ENCODE results near the gene TNFAIP1. TPM values are rescaled to one million over a fixed set of nuclear protein-coding genes. Genes with fewer than 3 reads are reported as not detected.

Gene TNFAIP1
- total RNA-seq, 1 experiment from 2014 or later: 27.5 TPM

DNA sequence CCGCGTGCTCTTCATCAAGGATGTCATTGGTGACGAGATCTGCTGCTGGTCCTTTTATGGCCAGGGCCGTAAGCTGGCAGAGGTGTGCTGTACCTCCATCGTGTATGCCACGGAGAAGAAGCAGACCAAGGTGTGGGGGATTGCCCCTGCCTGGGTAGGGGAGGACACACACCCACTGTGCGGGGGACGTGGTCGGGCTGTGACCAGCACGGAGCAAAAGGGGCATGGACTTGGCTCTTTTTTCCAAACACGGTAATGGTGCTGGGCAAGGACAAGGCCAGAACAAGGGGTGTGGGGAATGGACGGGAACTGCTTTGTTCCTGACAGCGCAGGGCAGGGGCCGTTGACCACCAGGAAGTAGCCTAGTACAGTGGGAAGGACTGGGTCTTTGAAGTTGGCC is 6.8 kb downstream of the TNFAIP1 start:
- Histone ChIP-seq H3K36me3 (ENCODE audit: low read depth, low read length) (peaks cover 10% of the 10 kb centered on the region; the same call in 1 of the 2 replicates), H3K27me3 (ENCODE audit: low read length) (no peaks in the 10 kb centered on the region), H3K9me3 (ENCODE audit: low read length) (no peaks in the 10 kb centered on the region), H3F3A (ENCODE audit: low read length, unreplicated experiment) (peaks cover 6% of the 10 kb centered on the region), H3K9me2 (replicated peaks; ENCODE audit: low read length) (no peaks in the 10 kb centered on the region), H3K79me2 (ENCODE audit: low read length) (peaks cover 21% of the 10 kb centered on the region), H3K4me1 (ENCODE audit: insufficient read depth, low read length) (peaks cover 26% of the 10 kb centered on the region), H3K27ac (ENCODE audit: low read length) (no peak overlapping the region), H4K20me1 (ENCODE audit: low read length) (no peaks in the 10 kb centered on the region), H3K4me3 (ENCODE audit: low read length) (no peak overlapping the region), H2AFZ (ENCODE audit: low read length) (no peak overlapping the region), H3K9ac (ENCODE audit: low read length) (no peak overlapping the region), H3K4me2 (ENCODE audit: low read length) (no peak overlapping the region)
- TF ChIP-seq, protein P1, sequence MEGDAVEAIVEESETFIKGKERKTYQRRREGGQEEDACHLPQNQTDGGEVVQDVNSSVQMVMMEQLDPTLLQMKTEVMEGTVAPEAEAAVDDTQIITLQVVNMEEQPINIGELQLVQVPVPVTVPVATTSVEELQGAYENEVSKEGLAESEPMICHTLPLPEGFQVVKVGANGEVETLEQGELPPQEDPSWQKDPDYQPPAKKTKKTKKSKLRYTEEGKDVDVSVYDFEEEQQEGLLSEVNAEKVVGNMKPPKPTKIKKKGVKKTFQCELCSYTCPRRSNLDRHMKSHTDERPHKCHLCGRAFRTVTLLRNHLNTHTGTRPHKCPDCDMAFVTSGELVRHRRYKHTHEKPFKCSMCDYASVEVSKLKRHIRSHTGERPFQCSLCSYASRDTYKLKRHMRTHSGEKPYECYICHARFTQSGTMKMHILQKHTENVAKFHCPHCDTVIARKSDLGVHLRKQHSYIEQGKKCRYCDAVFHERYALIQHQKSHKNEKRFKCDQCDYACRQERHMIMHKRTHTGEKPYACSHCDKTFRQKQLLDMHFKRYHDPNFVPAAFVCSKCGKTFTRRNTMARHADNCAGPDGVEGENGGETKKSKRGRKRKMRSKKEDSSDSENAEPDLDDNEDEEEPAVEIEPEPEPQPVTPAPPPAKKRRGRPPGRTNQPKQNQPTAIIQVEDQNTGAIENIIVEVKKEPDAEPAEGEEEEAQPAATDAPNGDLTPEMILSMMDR (conservative IDR thresholded peaks at IDR 0.05; ENCODE audit: low read depth, low read length): no peak
- POLR2A ChIA-PET (ENCODE audit: unreplicated experiment): no interaction called here
- DNase-seq (no peak), ATAC-seq (no peak)
- CTCF ChIA-PET: no interaction called here
- intact Hi-C loops (cut with micrococcal nuclease): no loop called here
- no TSS peak for BruUV-seq (replicated peaks)

DNA sequence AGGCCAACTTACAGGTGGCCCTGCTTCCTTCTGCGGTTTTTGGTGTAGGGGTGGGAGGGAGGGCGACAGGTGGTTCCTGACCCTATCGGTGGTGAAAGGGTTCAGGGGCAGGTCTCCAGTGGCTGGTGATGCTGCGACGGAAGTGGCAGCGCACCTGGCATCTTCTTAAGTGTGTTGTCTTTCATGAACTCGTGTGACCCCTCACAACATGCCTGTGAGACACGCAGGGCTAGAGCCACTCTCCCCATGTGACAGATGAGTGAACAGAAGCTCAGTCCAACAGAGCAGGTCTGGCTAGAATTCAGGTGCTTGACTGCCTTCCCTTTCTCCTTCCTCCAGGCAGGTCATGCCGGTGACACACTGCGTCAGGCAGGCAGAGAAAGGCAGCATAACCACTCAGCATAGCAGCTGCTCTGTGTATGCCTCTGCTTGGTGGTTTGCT is 8.0 kb downstream of the TNFAIP1 start:
- BruUV-seq (replicated peaks): no TSS peak
- Histone ChIP-seq H3K79me2 (ENCODE audit: low read length) (peaks cover 9% of the 10 kb centered on the region), H3K36me3 (ENCODE audit: low read depth, low read length) (peaks cover 10% of the 10 kb centered on the region; the same call in 1 of the 2 replicates), H3K4me3 (ENCODE audit: low read length) (no peak overlapping the region), H3K9me2 (replicated peaks; ENCODE audit: low read length) (no peaks in the 10 kb centered on the region), H3K4me1 (ENCODE audit: insufficient read depth, low read length) (peaks cover 28% of the 10 kb centered on the region), H3K4me2 (ENCODE audit: low read length) (no peak overlapping the region), H2AFZ (ENCODE audit: low read length) (no peak overlapping the region), H3K27ac (ENCODE audit: low read length) (no peak overlapping the region), H3K9me3 (ENCODE audit: low read length) (no peaks in the 10 kb centered on the region), H3K9ac (ENCODE audit: low read length) (no peak overlapping the region), H3F3A (ENCODE audit: low read length, unreplicated experiment) (peaks cover 6% of the 10 kb centered on the region), H4K20me1 (ENCODE audit: low read length) (no peaks in the 10 kb centered on the region), H3K27me3 (ENCODE audit: low read length) (no peaks in the 10 kb centered on the region)
- CTCF ChIA-PET: no interaction called here
- ATAC-seq (no peak), DNase-seq (no peak)
- TF ChIP-seq EZH2phosphoT487 (IDR thresholded peaks at IDR 0.05; ENCODE audit: borderline replicate concordance, low read length) (no peak), EZH2 (IDR thresholded peaks at IDR 0.05; ENCODE audit: low read length, unreplicated experiment) (no peak)
- TF ChIP-seq, protein P1 (conservative IDR thresholded peaks at IDR 0.05; ENCODE audit: low read depth, low read length): no peak
- intact Hi-C loops (cut with micrococcal nuclease): no loop called here
- POLR2A ChIA-PET (ENCODE audit: unreplicated experiment): no interaction called here

DNA sequence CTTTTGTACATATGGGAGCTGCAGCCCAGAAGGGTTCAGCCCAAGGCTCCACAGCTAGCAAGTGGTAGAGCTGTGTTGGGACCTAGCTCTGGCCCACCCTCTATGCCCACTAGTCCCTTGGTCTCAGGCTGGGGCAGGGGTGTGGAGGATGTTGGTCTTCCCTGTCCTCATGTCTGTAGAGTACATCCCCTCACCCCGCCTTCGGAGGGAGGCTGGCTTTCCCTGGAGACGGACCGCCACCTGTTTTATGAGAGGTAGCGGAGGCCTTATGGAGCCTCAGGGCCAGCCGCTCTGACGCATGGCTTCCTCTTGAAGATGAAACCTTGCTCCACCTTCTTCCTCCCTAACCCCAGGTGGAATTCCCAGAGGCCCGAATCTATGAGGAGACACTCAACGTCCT is 8.4 kb downstream of the TNFAIP1 start:
- H3F3A ChIP-seq (ENCODE audit: low read length, unreplicated experiment): peaks cover 6% of the 10 kb centered on the region
- no peaks in the 10 kb centered on the region for H3K27me3 ChIP-seq (ENCODE audit: low read length)
- no peak overlapping the region for H3K27ac ChIP-seq (ENCODE audit: low read length)
- peaks cover 28% of the 10 kb centered on the region for H3K4me1 ChIP-seq (ENCODE audit: insufficient read depth, low read length)
- POLR2A ChIA-PET (ENCODE audit: unreplicated experiment): no interaction called here
- no TSS peak for BruUV-seq (replicated peaks)
- intact Hi-C loops (cut with micrococcal nuclease): no loop called here
- no peak overlapping the region for H2AFZ ChIP-seq (ENCODE audit: low read length)
- peaks cover 10% of the 10 kb centered on the region; the same call in 1 of the 2 replicates for H3K36me3 ChIP-seq (ENCODE audit: low read depth, low read length)
- no peak overlapping the region for H3K9ac ChIP-seq (ENCODE audit: low read length)
- no peaks in the 10 kb centered on the region for H3K9me2 ChIP-seq (replicated peaks; ENCODE audit: low read length)
- no peak overlapping the region for H3K4me3 ChIP-seq (ENCODE audit: low read length)
- TF ChIP-seq EZH2 (IDR thresholded peaks at IDR 0.05; ENCODE audit: low read length, unreplicated experiment) (no peak), EZH2phosphoT487 (IDR thresholded peaks at IDR 0.05; ENCODE audit: borderline replicate concordance, low read length) (no peak)
- TF ChIP-seq, protein P1 (conservative IDR thresholded peaks at IDR 0.05; ENCODE audit: low read depth, low read length): no peak
- no peaks in the 10 kb centered on the region for H4K20me1 ChIP-seq (ENCODE audit: low read length)
- H3K9me3 ChIP-seq (ENCODE audit: low read length): no peaks in the 10 kb centered on the region
- CTCF ChIA-PET: no interaction called here
- peaks cover 5% of the 10 kb centered on the region for H3K79me2 ChIP-seq (ENCODE audit: low read length)
- DNase-seq (no peak), ATAC-seq (no peak)
- no peak overlapping the region for H3K4me2 ChIP-seq (ENCODE audit: low read length)

All from PC-3 (cell line).